HepG2 (cell line): ENCODE measurements around the gene MAGI1. TPM values are rescaled to one million over a fixed set of nuclear protein-coding genes. Genes with fewer than 3 reads are reported as not detected.

Experiments used
- ESRRA ChIP-seq: sonication (generic); formaldehyde crosslinking; IDR thresholded peaks from 2 replicates; pipeline ENCODE4 v1.5.1; 2020; ENCODE audit warnings: mild to moderate bottlenecking, low read depth, missing genetic modification reagents
- HHEX ChIP-seq: IDR thresholded peaks from 2 replicates; pipeline ENCODE4 v1.6.1; 2016; ENCODE audit warnings: control low read depth
- JARID2 ChIP-seq: sonication (generic); formaldehyde crosslinking; IDR thresholded peaks from 2 replicates; pipeline ENCODE4 v1.8.1; 2023; ENCODE audit warnings: missing genetic modification reagents, inconsistent platforms; ENCODE audit not compliant: insufficient replicate concordance
- KAT7 ChIP-seq: IDR thresholded peaks from 2 replicates; pipeline ENCODE4 v1.6.1; 2018; ENCODE audit warnings: borderline replicate concordance, missing compliant biosample characterization
- NCOA5 ChIP-seq: sonication (generic); formaldehyde crosslinking; IDR thresholded peaks from 2 replicates; pipeline ENCODE4 v1.4.0; 2020; ENCODE audit warnings: missing genetic modification reagents
- SOX5 ChIP-seq: IDR thresholded peaks from 2 replicates; pipeline ENCODE4 v1.6.1; 2016; ENCODE audit warnings: borderline replicate concordance
- ZBTB20 ChIP-seq: sonication (generic); formaldehyde crosslinking; IDR thresholded peaks from 2 replicates; pipeline ENCODE4 v1.8.1; 2023; ENCODE audit warnings: missing genetic modification reagents, low read depth, mild to moderate bottlenecking, borderline replicate concordance
- ZNF468 ChIP-seq: sonication (generic); formaldehyde crosslinking; IDR thresholded peaks from 2 replicates; pipeline ENCODE4 v1.8.0; 2022; ENCODE audit warnings: mild to moderate bottlenecking, moderate library complexity, missing genetic modification reagents
- ZNF746 ChIP-seq: sonication (generic); formaldehyde crosslinking; IDR thresholded peaks from 2 replicates; pipeline ENCODE4 v1.8.0; 2022; ENCODE audit warnings: mild to moderate bottlenecking, missing genetic modification reagents
- polyA plus RNA-seq, 8 experiments: library from polyadenylated mRNA; depleted of rRNA in 3 of 8; stranded (reverse) in 7 of 8; unstranded in 1 of 8; fragments of >200 nt; fragmentation: Illumina TruSeq in 4 of 8; extraction: Trizol in 4 of 8; gene quantifications; 2 replicates each; pipeline versions ENCODE4 v1.2.1 to v1.2.3, GENCODE V29; 2011 to 2016; ENCODE audit warnings: low read depth in 4 of 8, missing spikeins in 1 of 8, mixed read lengths in 1 of 8; ENCODE audit not compliant: insufficient read depth in 1 of 8
- total RNA-seq, 5 experiments: library from RNA; depleted of rRNA; stranded (reverse); fragments of >200 nt; fragmentation: Illumina TruSeq; extraction: Trizol; gene quantifications; 2 replicates each; pipeline ENCODE4 v1.2.3, GENCODE V29; 2016; ENCODE audit warnings: low read depth in 1 of 5
- TF ChIP-seq, protein P1 (sequence below): fragments of 450-650 bp; IDR thresholded peaks from 2 replicates; pipeline ENCODE4 v1.6.1; 2017; ENCODE audit warnings: mild to moderate bottlenecking
- TF ChIP-seq, protein P2 (sequence below): sonication (generic); formaldehyde crosslinking; IDR thresholded peaks from 2 replicates; pipeline ENCODE4 v1.4.0; 2020; ENCODE audit warnings: missing genetic modification reagents
- TF ChIP-seq, protein P3 (sequence below): sonication (generic); formaldehyde crosslinking; IDR thresholded peaks from 2 replicates; pipeline ENCODE4 v1.4.0; 2020; ENCODE audit warnings: mild to moderate bottlenecking, missing genetic modification reagents
- TF ChIP-seq, protein P4 (sequence below): sonication (generic); formaldehyde crosslinking; IDR thresholded peaks from 2 replicates; pipeline ENCODE4 v1.4.0; 2020; ENCODE audit warnings: missing genetic modification reagents
- TF ChIP-seq, protein P5 (sequence below): IDR thresholded peaks from 2 replicates; pipeline ENCODE4 v1.4.0; 2020; ENCODE audit warnings: mild to moderate bottlenecking, missing genetic modification reagents

The MAGI1 gene
- total and polyA plus RNA-seq, 2 of the 13 experiments (the other 11 are each of a cell fraction or from before 2014, with no cell fraction given), result 22.2 to 26.0 TPM

DNA sequence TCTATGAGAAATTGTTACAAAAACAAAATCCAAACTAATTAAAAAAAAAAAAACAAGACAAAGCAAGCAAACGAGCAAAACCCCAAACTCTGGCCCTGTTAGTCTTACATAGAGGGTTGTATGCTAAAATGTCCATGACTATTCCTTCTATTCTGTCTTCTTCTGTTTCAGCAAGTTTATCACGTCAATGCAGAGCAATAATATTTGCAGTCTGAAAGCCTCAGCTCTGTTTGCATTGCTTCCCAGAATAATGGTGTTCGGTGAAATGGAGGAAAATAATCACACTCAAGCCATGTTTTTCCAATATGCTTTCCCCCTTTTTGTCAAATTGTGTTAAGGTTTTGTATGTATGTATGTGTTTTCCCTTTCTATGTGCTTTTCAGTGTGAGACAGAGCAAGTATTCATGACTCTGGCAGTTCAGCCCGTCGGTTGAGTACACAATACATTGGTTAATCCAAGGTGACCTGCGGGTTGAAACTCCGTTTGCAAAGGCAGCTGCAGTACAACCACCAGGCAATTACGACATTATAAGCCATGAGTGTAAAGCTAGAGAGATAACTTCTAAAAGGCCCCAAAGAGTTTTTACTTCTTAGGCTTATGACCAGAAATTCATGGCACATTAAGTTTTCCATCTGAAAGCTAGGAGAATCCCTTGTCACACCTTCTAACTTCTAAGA, 34.9 kb upstream of the MAGI1 start (continued):
- TF ChIP-seq ZBTB20 (CRISPR knock-in tag), result no peak
- TF ChIP-seq, protein P1, sequence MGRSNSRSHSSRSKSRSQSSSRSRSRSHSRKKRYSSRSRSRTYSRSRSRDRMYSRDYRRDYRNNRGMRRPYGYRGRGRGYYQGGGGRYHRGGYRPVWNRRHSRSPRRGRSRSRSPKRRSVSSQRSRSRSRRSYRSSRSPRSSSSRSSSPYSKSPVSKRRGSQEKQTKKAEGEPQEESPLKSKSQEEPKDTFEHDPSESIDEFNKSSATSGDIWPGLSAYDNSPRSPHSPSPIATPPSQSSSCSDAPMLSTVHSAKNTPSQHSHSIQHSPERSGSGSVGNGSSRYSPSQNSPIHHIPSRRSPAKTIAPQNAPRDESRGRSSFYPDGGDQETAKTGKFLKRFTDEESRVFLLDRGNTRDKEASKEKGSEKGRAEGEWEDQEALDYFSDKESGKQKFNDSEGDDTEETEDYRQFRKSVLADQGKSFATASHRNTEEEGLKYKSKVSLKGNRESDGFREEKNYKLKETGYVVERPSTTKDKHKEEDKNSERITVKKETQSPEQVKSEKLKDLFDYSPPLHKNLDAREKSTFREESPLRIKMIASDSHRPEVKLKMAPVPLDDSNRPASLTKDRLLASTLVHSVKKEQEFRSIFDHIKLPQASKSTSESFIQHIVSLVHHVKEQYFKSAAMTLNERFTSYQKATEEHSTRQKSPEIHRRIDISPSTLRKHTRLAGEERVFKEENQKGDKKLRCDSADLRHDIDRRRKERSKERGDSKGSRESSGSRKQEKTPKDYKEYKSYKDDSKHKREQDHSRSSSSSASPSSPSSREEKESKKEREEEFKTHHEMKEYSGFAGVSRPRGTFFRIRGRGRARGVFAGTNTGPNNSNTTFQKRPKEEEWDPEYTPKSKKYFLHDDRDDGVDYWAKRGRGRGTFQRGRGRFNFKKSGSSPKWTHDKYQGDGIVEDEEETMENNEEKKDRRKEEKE, result no peak
- TF ChIP-seq SOX5 (CRISPR knock-in tag), result 0 out of 2 replicates have a peak, but pooled peaks have one; percentile 30
- TF ChIP-seq ZNF746 (CRISPR knock-in tag), result no peak
- TF ChIP-seq, protein P2, sequence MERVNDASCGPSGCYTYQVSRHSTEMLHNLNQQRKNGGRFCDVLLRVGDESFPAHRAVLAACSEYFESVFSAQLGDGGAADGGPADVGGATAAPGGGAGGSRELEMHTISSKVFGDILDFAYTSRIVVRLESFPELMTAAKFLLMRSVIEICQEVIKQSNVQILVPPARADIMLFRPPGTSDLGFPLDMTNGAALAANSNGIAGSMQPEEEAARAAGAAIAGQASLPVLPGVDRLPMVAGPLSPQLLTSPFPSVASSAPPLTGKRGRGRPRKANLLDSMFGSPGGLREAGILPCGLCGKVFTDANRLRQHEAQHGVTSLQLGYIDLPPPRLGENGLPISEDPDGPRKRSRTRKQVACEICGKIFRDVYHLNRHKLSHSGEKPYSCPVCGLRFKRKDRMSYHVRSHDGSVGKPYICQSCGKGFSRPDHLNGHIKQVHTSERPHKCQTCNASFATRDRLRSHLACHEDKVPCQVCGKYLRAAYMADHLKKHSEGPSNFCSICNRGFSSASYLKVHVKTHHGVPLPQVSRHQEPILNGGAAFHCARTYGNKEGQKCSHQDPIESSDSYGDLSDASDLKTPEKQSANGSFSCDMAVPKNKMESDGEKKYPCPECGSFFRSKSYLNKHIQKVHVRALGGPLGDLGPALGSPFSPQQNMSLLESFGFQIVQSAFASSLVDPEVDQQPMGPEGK, result peak; percentile 42; the same call in 1 of the 2 replicates
- TF ChIP-seq, protein P3, sequence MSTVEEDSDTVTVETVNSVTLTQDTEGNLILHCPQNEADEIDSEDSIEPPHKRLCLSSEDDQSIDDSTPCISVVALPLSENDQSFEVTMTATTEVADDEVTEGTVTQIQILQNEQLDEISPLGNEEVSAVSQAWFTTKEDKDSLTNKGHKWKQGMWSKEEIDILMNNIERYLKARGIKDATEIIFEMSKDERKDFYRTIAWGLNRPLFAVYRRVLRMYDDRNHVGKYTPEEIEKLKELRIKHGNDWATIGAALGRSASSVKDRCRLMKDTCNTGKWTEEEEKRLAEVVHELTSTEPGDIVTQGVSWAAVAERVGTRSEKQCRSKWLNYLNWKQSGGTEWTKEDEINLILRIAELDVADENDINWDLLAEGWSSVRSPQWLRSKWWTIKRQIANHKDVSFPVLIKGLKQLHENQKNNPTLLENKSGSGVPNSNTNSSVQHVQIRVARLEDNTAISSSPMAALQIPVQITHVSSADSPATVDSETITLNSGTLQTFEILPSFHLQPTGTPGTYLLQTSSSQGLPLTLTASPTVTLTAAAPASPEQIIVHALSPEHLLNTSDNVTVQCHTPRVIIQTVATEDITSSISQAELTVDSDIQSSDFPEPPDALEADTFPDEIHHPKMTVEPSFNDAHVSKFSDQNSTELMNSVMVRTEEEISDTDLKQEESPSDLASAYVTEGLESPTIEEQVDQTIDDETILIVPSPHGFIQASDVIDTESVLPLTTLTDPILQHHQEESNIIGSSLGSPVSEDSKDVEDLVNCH (CRISPR knock-in tag), result no peak
- no peak for TF ChIP-seq JARID2
- TF ChIP-seq KAT7 (CRISPR knock-in tag), result no peak
- TF ChIP-seq NCOA5, result no peak
- TF ChIP-seq, protein P4, sequence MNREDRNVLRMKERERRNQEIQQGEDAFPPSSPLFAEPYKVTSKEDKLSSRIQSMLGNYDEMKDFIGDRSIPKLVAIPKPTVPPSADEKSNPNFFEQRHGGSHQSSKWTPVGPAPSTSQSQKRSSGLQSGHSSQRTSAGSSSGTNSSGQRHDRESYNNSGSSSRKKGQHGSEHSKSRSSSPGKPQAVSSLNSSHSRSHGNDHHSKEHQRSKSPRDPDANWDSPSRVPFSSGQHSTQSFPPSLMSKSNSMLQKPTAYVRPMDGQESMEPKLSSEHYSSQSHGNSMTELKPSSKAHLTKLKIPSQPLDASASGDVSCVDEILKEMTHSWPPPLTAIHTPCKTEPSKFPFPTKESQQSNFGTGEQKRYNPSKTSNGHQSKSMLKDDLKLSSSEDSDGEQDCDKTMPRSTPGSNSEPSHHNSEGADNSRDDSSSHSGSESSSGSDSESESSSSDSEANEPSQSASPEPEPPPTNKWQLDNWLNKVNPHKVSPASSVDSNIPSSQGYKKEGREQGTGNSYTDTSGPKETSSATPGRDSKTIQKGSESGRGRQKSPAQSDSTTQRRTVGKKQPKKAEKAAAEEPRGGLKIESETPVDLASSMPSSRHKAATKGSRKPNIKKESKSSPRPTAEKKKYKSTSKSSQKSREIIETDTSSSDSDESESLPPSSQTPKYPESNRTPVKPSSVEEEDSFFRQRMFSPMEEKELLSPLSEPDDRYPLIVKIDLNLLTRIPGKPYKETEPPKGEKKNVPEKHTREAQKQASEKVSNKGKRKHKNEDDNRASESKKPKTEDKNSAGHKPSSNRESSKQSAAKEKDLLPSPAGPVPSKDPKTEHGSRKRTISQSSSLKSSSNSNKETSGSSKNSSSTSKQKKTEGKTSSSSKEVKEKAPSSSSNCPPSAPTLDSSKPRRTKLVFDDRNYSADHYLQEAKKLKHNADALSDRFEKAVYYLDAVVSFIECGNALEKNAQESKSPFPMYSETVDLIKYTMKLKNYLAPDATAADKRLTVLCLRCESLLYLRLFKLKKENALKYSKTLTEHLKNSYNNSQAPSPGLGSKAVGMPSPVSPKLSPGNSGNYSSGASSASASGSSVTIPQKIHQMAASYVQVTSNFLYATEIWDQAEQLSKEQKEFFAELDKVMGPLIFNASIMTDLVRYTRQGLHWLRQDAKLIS (CRISPR knock-in tag), result no peak
- TF ChIP-seq, protein P5, sequence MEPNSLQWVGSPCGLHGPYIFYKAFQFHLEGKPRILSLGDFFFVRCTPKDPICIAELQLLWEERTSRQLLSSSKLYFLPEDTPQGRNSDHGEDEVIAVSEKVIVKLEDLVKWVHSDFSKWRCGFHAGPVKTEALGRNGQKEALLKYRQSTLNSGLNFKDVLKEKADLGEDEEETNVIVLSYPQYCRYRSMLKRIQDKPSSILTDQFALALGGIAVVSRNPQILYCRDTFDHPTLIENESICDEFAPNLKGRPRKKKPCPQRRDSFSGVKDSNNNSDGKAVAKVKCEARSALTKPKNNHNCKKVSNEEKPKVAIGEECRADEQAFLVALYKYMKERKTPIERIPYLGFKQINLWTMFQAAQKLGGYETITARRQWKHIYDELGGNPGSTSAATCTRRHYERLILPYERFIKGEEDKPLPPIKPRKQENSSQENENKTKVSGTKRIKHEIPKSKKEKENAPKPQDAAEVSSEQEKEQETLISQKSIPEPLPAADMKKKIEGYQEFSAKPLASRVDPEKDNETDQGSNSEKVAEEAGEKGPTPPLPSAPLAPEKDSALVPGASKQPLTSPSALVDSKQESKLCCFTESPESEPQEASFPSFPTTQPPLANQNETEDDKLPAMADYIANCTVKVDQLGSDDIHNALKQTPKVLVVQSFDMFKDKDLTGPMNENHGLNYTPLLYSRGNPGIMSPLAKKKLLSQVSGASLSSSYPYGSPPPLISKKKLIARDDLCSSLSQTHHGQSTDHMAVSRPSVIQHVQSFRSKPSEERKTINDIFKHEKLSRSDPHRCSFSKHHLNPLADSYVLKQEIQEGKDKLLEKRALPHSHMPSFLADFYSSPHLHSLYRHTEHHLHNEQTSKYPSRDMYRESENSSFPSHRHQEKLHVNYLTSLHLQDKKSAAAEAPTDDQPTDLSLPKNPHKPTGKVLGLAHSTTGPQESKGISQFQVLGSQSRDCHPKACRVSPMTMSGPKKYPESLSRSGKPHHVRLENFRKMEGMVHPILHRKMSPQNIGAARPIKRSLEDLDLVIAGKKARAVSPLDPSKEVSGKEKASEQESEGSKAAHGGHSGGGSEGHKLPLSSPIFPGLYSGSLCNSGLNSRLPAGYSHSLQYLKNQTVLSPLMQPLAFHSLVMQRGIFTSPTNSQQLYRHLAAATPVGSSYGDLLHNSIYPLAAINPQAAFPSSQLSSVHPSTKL (CRISPR knock-in tag), result peak; percentile 70
- peak; percentile 92 for TF ChIP-seq ESRRA
- no peak for TF ChIP-seq HHEX
- no peak for TF ChIP-seq ZNF468 (CRISPR knock-in tag)
